ENCODE measurements around the gene ZFAND6.

GRCh38 chr15:80019168-80019745 lies 40.2 kb upstream of the ZFAND6 start:
- TF ChIP-seq YY1 (IDR thresholded peaks at IDR 0.05; ENCODE audit: low read depth, low read length) (peak; percentile 58; the same call in 1 of the 2 replicates), RCOR1 (conservative IDR thresholded peaks at IDR 0.05; ENCODE audit: low read depth, low read length) (no peak), EZH2 (IDR thresholded peaks at IDR 0.05; ENCODE audit: borderline replicate concordance, control insufficient read depth, low read depth, low read length) (no peak)

All from GM12878 (cell line).